Transverse colon (tissue), 4 donors: ENCODE measurements around the gene EFNA5. TPM values are rescaled to one million over a fixed set of nuclear protein-coding genes. Genes with fewer than 3 reads are reported as not detected.

Source experiments
- DNase-seq: peaks from one replicate; pipeline ENCODE4 v3.0.0-alpha.2; 2019
- H3K27ac ChIP-seq, 4 donors: fragments of 200-600 bp; sonication (generic); 2 replicates each; pipeline ENCODE4 v1.5.1; 2016 to 2018; ENCODE audit warnings: inconsistent platforms in 4 of 4
- H3K27me3 ChIP-seq: fragments of 200-600 bp; sonication (generic); 2 replicates; pipeline ENCODE4 v1.5.1; 2017; ENCODE audit warnings: inconsistent platforms
- H3K36me3 ChIP-seq, 4 donors: fragments of 200-600 bp; sonication (generic); 2 replicates each; pipeline ENCODE4 v1.5.1; 2017 to 2019; ENCODE audit warnings: inconsistent platforms in 4 of 4
- H3K4me1 ChIP-seq, 4 donors: fragments of 200-600 bp; sonication (generic); 2 replicates each; pipeline ENCODE4 v1.5.1; 2017 to 2020; ENCODE audit warnings: inconsistent platforms in 4 of 4
- H3K4me3 ChIP-seq, 4 donors: fragments of 200-600 bp; sonication (generic); 1 replicate in 1 of 4; 2 replicates in 3 of 4; pipeline versions ENCODE4 v1.5.1 to v1.6.1; 2017 to 2019; ENCODE audit warnings: inconsistent platforms in 4 of 4
- H3K9me3 ChIP-seq, 2 donors: fragments of 200-600 bp; sonication (generic); 2 replicates each; pipeline ENCODE4 v1.5.1; 2017 to 2019; ENCODE audit warnings: inconsistent platforms in 2 of 2
- CTCF ChIP-seq, 5 experiments: fragments of 200-600 bp in 3 of 5; fragments of 450-650 bp in 2 of 5; sonication (generic) in 3 of 5; IDR thresholded peaks; 1 replicate in 2 of 5; 2 replicates in 3 of 5; pipeline ENCODE4 v1.5.1; 2016 to 2017; ENCODE audit warnings: antibody characterized with exemption in 5 of 5, inconsistent platforms in 3 of 5, mild to moderate bottlenecking in 2 of 5, moderate library complexity in 1 of 5
- EP300 ChIP-seq: sonication (generic); formaldehyde crosslinking; IDR thresholded peaks from one replicate; pipeline ENCODE4 v1.6.1; 2017; ENCODE audit warnings: antibody characterized with exemption, low read depth
- POLR2A ChIP-seq: fragments of 450-650 bp; IDR thresholded peaks from one replicate; pipeline ENCODE4 v1.6.1; 2016; ENCODE audit warnings: antibody characterized with exemption, mild to moderate bottlenecking, moderate library complexity
- POLR2AphosphoS5 ChIP-seq, 3 donors: sonication (generic); formaldehyde crosslinking; IDR thresholded peaks; one replicate each; pipeline ENCODE4 v1.6.1; 2016; ENCODE audit warnings: antibody characterized with exemption in 3 of 3
- WGBS, 2 donors: methylation state at CpG; one replicate each; pipeline ENCODE4 v1.1.5; 2018; ENCODE audit warnings: low coverage in 1 of 2; 5-methylcytosine and 5-hydroxymethylcytosine counted together
- in situ Hi-C, 4 donors: fragments of 200-750 bp; cut with MboI; loops; one replicate each; pipeline versions ENCODE4 v1.15.0 to v1.15.1; 2017; ENCODE audit warnings: low sequenced_read_pairs in 3 of 4, low pct_ligation_motif_present in 1 of 4, low pct_unique_long_range_greater_than_20kb in 1 of 4
- intact Hi-C: fragments of 100-400 bp; cut with DNase I; formaldehyde crosslinking; loops from one replicate; pipeline ENCODE4 v1.15.1; 2023; ENCODE audit warnings: low total_unique reads
- total RNA-seq, 4 donors: library from RNA; depleted of rRNA; stranded (reverse); fragments of >200 nt; gene quantifications; one replicate each; pipeline ENCODE4 v1.1.0, GENCODE V29; 2016

EFNA5 gene
- total RNA-seq, 4 donors from 2014 or later, result 1.5 to 18.2 (median 12.1) TPM

- TF ChIP-seq POLR2A (no peak), EP300 (no peak), POLR2AphosphoS5 (IDR thresholded peaks at IDR 0.05) (no peak), CTCF (IDR thresholded peaks at IDR 0.05) (no peak)
- H3K4me1 ChIP-seq, result no peaks in the 10 kb centered on the region
- in situ Hi-C loops, result no loop called here
- no peaks in the 10 kb centered on the region for H3K27me3 ChIP-seq
- no peak overlapping the region for H3K27ac ChIP-seq
- WGBS, 2 donors, result 56% methylated on average over 2 of the region's 2 CpGs; no CpG with 5 or more reads in 1 of the 2 donors
- H3K36me3 ChIP-seq, result no peaks in the 10 kb centered on the region
- H3K9me3 ChIP-seq, result no peaks in the 10 kb centered on the region
- intact Hi-C loops, result no loop called here
- no peak overlapping the region for H3K4me3 ChIP-seq
- DNase-seq, result no peak
Observed at GRCh38 chr5:107331882-107332281, 338.9 kb downstream of the EFNA5 start.

GRCh38 chr5:107331312-107331711, 339.4 kb downstream of the EFNA5 start:
- no peaks in the 10 kb centered on the region for H3K4me1 ChIP-seq
- no peaks in the 10 kb centered on the region for H3K36me3 ChIP-seq
- no peak overlapping the region for H3K4me3 ChIP-seq
- DNase-seq, result no peak
- no peak overlapping the region for H3K27ac ChIP-seq
- intact Hi-C loops, result no loop called here
- no peaks in the 10 kb centered on the region for H3K9me3 ChIP-seq
- H3K27me3 ChIP-seq, result no peaks in the 10 kb centered on the region
- in situ Hi-C loops, result no loop called here
- TF ChIP-seq EP300 (no peak), POLR2A (no peak), POLR2AphosphoS5 (IDR thresholded peaks at IDR 0.05) (no peak), CTCF (IDR thresholded peaks at IDR 0.05) (no peak)
- WGBS, 2 donors, result 73 to 76% methylated on average over 1 of the region's 1 CpG

GRCh38 chr5:107330903-107331302, 339.8 kb downstream of the EFNA5 start:
- 89 to 92% methylated on average over 9 of the region's 9 CpGs for WGBS, 2 donors
- no peaks in the 10 kb centered on the region for H3K27me3 ChIP-seq
- no peaks in the 10 kb centered on the region for H3K36me3 ChIP-seq
- in situ Hi-C loops (no loop called here), intact Hi-C loops (no loop called here)
- H3K9me3 ChIP-seq, result no peaks in the 10 kb centered on the region
- H3K4me1 ChIP-seq, result no peaks in the 10 kb centered on the region
- TF ChIP-seq POLR2AphosphoS5 (IDR thresholded peaks at IDR 0.05) (no peak), POLR2A (no peak), EP300 (no peak), CTCF (IDR thresholded peaks at IDR 0.05) (no peak)
- DNase-seq, result no peak
- no peak overlapping the region for H3K4me3 ChIP-seq
- H3K27ac ChIP-seq, result no peak overlapping the region

GRCh38 chr5:107329850-107330249, 340.9 kb downstream of the EFNA5 start:
- Histone ChIP-seq H3K27ac (no peak overlapping the region), H3K4me3 (no peak overlapping the region), H3K27me3 (no peaks in the 10 kb centered on the region), H3K9me3 (no peaks in the 10 kb centered on the region), H3K36me3 (no peaks in the 10 kb centered on the region), H3K4me1 (no peaks in the 10 kb centered on the region)
- intact Hi-C loops, result no loop called here
- DNase-seq, result no peak
- TF ChIP-seq POLR2A (no peak), POLR2AphosphoS5 (IDR thresholded peaks at IDR 0.05) (no peak), CTCF (IDR thresholded peaks at IDR 0.05) (no peak), EP300 (no peak)
- in situ Hi-C loops, result no loop called here
